HG02884 (cell line): ENCODE data around the gene CFH.
"Not testable (repeated sequence)": the region's sequence is repeated elsewhere in the genome, so short reads cannot be mapped to it uniquely, and the experiment has no call there.

Experiments
- ATAC-seq: cut with Tn5 transposase; IDR thresholded peaks from one replicate; pipeline ENCODE4 v1.9.1; 2021; ENCODE audit warnings: mild to moderate bottlenecking, moderate library complexity; ENCODE audit not compliant: unreplicated experiment

Gene CFH

DNA sequence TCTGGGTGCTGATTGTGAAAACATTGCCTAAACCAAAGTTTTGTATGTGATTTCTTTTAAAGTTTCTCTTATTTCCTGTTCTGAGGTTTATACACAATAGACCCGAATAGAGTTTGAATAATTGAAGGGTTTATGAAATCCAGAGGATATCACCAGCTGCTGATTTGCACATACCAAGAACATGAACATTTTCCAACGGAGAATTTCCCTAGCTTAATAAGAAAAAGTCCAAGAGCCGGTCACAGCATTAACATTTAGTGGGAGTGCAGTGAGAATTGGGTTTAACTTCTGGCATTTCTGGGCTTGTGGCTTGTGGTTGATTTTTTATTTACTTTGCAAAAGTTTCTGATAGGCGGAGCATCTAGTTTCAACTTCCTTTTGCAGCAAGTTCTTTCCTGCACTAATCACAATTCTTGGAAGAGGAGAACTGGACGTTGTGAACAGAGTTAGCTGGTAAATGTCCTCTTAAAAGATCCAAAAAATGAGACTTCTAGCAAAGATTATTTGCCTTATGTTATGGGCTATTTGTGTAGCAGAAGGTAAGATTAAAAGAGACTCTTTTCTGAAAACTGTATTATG is at the start of gene CFH:
Gene CFH (plus strand): TSS at position 407 of the 579 bp plus-strand sequence. CDS start 75 bp downstream, at position 482.
- no peak for ATAC-seq

DNA sequence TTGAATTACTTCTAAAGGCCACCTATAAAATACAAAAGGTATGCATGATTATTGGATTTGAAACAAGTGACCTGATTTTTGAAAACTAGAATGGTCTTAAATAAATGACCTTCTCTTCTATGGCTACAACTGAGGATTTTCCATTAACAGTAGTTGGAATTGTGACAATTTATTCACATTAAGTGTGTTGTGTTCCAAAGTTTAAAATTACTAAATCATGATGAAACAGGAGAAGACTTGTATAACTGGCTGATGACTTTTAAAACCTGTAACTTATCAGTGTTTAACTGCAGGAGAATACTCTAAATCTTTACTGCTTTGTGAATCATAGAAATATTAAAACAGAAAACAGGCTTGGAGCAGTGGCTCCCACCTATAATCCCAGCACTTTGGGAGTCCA is 48.2 kb upstream of the CFH start:
- ATAC-seq = no peak

DNA sequence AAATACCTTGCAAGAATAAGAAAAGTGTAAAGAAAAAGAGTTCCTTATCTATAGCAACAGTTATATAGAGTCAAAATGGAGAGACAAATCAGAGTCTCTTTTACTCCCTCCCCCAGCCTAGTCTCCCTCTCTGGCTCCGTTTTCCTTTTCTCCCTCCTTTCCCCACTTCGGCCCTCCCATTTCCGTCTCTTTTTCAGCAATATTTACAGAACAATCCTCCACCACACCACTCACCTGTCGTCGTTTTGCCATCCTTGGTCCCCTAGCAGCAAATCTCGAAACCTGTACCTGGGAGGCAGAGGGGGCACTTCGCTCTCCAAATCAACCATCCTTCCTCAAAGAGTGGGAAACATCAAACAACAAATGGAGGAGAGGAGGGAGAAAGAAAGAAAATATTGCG is 43.9 kb upstream of the CFH start:
- ATAC-seq = no peak

DNA sequence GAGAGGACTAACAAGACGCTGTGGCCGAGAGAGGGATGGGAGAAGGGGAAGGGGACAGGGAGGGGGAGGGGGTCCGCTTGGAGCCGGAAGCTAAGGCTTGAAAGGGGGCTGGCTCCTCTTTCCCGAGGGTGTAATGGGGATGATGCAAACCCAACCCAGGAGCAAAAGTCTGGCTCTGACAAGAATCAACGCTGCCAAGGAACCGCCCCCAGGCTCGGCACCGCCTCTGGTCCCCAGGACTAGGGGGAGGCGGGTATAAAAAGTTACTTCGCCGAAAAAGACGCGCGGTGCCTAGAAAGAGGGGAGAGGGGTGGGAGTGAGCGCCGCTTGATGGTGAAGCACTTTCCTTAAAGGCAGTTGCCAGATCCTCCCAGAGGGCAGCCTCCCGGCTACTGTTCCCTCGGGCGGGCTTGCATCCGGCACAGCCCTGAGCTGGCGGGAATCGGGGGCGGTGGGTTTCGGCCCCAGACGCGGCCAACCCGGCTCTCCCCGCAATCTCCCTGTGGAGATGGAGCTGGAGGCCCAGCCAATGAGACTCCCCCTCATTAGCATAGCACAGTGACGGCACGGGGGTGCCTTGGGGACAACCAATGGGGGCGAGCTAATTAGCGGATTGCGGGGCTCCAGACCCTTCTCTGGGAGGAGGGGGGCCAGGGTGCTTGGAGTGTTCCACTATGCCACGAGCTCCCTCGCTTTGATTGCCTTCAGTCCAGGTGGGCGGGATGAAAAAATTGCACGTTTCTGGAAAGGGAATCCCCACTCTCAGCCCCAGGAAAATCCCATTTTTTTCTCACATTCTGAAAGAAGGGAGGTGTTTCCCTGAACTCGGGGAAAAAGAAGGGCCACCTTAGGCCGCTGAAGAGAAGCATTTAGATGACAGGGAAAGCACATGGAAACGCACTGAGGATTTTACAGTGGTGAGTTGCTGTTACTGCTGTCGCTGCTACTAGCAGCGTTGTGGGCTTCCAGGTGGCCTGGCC is 43.2 kb upstream of the CFH start, which contains the start of gene KCNT2:
Gene KCNT2 (minus strand): TSS at position 51 of the 980 bp plus-strand sequence. CDS start 131 bp downstream, outside the sequence.
- no peak for ATAC-seq

DNA sequence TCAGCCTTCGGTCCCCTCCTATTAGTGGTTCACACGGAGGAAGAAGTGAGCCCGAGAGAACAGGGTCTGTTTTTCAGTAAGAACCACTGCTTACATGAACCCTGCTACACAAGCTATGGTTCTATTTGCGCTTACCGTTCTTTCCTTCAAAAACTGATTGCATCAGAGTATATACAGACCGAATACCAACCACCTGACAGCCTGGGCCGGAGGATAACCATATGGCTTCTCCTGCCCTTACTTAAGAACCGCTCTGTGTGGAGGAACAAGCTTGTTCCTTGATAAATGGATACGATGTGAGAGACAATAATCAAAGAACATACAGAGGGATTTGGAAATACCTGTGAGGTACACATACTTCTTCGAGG is 42.5 kb upstream of the CFH start:
- no peak for ATAC-seq

DNA sequence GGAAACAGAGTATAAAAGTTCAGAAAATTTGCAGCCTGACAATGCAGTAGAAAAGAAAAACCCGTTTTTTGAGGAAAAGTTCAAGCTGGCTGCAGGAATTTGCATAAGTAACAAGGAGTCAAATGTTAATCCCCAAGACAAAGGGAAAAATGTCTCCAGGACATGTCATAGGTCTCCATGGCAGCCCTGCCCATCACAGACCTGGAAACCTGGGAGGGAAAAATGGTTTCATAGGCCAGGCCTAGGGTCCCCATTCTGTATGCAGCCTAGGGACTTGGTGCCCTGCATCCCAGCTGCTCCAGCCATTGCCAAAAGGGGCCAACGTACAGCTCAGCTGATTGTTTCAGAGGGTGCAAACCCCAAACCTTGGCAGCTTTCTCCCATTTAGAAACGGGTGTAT is 40.0 kb upstream of the CFH start:
- no peak for ATAC-seq

DNA sequence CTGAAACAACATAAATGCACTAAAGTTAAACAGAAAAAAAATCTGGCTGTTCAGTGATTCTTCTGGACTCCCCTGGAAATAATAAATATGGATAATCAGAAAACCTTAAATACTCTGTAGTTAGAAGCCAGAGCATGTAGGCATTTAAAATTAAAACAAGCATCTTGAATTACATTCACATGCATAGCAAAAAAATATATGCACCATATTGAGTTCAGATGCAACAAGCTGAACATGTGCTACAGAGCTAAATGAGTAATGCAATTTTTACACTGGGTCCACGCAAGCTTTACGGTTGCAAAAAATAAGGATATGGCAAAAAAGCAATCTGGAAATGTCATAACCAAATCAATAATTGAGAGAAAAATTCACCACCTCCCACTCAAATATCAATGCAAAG is 32.1 kb upstream of the CFH start:
- ATAC-seq = no peak

DNA sequence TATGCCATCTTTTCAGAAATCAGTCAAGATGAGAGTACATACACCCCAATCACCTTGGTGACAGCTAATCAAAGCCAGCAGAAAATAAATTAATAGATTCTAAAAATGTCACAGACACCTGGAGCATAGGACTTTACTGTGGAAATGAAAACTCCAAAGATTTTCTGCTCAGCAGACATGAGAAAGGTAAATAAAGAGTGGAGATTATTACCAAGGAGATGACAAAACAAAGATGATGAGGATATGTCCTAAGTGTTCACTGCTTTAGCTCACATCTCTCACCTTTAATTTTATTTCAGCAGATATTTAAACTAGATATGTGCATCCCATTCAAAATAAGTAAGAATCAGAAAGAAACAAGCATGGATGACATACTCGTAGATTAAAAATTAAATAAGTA is 28.8 kb upstream of the CFH start:
- no peak for ATAC-seq

DNA sequence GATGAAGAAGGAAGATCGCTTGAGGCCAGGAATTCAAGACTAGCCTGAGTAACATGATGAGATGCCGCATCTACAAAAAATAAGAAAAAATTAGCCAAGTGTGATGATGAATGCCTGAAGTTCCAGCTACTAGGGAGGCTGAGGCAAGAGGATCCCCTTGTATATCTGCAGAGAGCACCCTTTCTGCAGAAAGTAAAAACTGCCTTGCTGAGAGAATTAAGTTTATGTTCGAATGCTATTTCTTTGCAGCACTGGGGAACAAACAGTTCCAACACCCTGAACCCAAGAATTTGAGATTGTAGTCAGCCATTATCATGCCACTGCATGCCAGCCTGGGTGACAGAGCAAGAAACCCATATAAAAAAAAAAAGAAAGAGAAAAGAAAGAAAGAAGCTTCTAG is 23.0 kb upstream of the CFH start:
- ATAC-seq = no peak

DNA sequence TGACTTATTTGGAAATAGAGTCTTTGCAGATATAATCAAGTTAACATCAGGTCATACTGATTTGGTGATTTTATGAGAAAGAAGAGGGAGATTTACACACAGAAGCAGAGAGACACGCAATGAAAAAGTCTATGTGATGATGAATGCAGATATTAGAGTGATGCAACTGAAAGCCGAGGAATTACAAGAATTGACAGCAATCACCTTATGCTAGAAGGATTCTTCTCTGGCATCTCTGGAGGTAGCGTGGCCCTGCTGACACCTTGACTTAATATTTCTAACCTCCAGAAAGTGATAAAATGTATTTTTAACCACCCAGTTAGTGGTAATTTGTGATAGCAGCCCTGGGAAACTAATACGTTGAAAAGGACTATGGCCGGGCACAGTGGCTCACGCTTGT is 14.2 kb upstream of the CFH start:
- ATAC-seq = no peak

DNA sequence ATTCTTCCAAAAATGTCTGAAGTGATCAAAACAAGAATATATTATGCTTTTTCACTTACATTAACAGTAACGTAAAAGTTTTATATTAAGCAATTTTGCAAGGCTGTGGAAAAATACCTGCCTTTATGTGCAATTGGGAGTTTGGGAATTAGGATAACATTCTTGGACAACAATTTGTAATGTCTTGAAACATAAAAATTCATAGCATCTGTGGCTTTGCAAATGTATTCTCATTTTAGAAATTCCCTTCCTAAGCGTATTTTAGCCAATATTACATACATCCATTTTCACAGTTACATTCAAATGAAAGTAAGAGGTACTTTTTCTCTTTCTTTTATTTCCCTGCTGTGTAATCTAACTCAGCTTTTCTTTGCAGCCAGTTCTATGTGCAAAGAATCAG is 13.4 kb upstream of the CFH start:
- ATAC-seq = no peak

DNA sequence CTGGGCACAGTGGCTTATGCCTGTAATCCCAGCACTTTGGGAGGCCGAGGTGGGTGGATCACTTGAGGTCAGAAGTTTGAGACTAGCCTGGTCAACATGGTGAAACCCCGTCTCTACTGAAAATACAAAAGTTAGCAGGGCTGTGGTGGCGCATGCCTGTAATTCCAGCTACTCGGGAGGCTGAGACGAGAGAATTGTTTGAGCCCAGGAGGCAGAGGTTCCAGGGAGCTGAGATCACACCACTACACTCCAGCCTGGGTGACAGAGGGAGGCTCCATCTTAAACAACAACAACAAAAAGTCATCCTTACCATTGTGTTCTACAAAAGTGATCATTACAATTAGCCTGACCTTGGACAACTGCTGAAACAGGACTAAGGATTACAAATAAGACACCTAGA is 12.6 kb upstream of the CFH start:
- not testable (repeated sequence) for ATAC-seq

DNA sequence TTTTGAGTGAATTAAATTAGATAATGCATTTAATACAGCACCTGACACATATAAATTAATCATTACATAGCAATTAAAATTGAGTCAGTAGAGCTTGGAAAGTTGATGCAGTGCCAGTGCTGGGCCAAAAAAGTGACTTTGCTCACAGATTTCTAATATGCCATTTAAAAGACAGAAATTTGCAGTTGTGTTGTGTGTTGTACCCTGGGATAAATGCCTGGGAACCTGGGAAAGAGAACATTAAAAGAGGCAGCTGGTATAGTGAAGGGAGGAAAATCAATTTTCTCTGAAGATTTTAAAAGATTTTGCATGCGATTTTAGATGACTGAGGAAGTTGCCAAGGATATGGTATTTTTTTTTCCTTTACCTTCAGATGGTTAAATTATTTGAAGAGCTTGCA is 10.9 kb upstream of the CFH start:
- no peak for ATAC-seq

DNA sequence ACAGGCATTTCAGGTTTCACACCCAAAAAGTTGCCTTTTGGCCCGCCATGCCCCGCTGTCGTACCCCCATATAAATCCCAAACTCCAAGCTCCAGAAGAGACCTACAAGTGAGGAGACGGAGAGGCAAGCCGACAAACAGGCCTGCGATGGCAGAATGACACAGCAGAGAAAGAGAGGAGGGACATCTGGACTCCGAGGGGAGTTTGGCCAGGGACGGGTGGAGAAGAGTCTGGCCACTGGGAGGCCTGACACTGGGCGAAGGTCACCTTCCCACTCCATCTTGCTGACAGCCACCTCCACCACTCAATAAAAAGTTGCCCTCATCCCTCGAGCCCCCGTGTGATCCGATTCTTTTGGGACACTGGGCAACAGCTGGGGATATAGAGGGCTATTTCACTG is 1.9 kb upstream of the CFH start:
- ATAC-seq = no peak

DNA sequence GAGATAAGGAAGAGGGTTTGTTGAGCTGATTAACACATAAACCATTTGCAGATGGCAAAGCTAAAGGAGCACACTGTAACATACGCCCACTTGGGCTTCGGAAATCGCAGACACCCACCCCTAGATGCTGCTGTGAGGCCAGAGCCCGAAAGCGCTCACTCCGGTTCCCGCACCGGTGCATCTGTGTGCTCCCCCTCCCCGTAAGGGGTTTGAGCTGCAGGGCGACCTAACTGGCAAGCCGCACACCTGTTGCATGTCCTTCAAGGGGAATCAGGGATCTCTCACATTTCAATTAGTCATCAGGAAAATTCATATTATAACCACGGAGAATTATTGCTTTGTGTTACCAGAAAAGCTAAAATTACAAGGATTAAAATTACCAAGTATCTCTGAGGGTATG is 1.4 kb upstream of the CFH start:
- ATAC-seq = no peak

DNA sequence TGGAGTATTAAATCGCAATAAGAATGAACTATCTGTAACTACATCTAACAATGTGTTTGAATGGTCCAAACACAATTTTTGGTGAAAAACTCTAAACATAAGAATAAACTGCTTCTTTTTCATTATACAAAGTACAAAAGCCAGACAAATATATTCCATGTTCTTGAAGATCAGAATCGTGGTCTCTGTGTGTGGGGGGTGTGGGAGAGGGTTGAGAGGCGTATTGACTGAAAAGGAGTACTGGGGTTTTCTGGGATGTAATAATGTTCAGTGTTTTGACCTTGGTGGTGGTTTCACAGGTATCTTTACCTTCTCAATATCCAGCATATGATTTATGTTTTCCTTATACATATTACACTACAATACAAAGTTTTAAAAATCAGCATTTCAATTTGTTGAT is 764 bp upstream of the CFH start:
- no peak for ATAC-seq

DNA sequence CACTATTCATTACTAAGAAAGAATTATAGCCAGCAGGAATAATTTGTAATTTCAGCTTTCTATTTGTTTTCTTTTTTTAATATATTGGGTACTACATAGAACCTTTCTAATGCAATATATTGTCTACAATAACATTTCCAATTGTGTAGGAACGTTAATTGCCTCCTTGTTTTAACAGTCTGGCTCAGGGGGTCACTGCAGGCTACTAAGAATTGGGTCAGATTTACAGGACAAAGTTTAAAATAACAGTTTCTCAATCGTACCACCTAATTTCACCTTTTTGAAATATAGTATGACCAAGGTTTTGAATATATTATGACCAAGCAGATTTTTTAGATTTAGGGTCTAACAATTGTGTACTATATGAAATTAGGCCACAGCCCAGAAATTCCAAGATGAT is 2.4 kb downstream of the CFH start:
- ATAC-seq = no peak

DNA sequence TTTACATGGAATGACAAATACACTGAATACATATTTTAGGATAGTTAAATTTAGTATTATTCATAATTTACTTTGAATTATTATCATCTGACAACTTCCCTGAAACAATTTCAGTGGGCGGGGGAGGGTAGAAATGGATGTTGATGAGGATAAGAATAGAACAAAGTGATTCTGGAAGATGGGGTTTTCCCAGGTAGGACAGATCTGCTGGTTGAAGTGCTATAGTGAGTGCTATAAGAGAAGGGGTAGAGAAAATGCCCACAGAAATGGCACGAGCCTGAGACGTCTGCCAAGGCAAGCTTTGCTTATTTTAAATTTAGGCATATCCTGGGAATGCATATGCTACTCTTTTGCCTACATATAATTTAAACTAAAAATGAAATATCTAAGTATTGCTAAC is 3.2 kb downstream of the CFH start:
- no peak for ATAC-seq

DNA sequence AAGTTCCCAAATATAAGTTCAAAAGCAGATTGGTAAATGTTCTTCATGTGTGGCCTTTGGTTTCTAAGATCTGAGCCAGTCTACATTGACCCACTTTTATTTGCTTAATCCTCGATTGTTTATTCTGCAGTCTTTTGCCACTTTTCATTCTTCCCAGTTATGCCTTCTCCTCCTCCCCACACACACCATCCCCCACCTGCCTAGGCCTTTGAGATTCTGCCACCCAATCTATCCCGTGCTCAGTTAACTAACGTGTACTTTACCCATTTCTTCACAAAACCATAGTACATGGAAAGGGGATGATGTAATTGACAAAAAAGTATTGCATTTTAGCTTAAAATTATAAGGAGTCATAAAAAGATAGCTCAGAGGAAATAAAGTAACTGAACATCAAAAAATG is 3.7 kb downstream of the CFH start:
- ATAC-seq = no peak

DNA sequence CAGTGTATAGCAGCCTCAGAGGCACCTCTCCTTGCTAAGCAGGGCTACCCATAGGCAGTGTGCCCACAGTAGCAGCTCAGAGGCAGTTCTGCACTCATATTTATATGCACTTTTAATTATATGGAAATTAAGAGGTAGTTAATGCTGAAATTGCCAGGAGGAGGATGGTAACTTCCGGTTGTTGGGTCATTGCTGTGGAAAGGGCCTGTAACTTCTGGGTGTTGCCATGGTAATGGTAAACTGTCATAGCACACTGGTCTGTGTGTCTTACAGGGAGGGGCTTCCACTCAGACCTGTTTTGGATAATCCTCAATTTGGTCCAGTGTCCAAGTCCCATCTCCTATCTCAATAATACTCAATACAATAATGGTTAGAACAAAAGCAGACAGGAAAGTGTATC is 7.6 kb downstream of the CFH start:
- ATAC-seq = no peak

DNA sequence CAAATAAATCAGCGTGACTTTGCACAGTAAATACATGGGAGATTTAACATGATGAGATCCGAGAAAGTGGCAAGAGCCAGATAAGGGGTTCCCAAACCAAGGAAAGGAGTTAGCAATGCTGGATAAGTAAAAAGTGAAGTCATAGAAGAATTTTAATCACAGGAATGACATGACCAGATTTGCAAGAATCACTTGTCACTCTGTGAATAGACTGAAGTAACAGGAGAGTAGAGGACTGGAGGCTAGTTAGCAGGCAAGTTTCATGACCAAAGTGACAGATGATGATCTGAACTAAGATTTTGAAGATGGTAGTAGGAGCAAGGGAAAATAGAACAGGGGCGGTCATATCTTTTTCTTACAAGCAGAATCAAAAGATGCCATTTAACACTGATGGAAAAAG is 8.4 kb downstream of the CFH start:
- ATAC-seq = no peak

DNA sequence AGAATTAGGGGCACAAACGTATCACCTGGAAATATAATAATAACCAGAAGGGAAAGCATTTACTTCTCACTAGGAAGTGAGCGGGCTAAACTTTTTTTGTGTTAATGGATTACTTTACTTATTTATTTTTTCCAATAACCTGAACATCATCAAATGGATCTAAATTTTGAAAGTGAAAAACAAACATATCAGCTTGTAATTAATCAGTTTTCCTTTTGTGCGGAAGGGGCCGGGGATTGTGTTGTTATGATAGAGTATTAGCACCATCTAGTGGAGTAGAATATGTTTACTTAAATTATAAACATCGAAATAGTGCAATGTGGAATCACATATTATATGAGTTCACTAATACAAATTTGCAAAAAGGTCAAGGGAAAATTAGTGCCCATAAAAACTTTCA is 9.0 kb downstream of the CFH start:
- ATAC-seq = peak; percentile 81
